CD4-positive, CD25-positive, alpha-beta regulatory T cell (primary cell): Measurements from ENCODE around the gene INTS2. TPM values are rescaled to one million over a fixed set of nuclear protein-coding genes. Genes with fewer than 3 reads are reported as not detected.
"Not testable (repeated sequence)": the region's sequence is repeated elsewhere in the genome, so short reads cannot be mapped to it uniquely, and the experiment has no call there.

Source experiments
- ATAC-seq, 2 donors: fragments of 150-1000 bp; cut with Tn5 transposase; one replicate each; pipeline ENCODE4 v1.10.0; 2021; ENCODE audit warnings: low read depth in 2 of 2, moderate number of reproducible peaks in 2 of 2, moderate library complexity in 1 of 2
- DNase-seq, 3 donors: peaks; one replicate each; pipeline versions ENCODE4 v3.0.0 to v3.0.0-alpha.2; 2012 to 2022; ENCODE audit warnings: mixed read lengths in 1 of 3
- H3K27ac ChIP-seq: one replicate; pipeline ENCODE4 v1.7.0; 2013; ENCODE audit warnings: mild to moderate bottlenecking, low read length; ENCODE audit not compliant: insufficient read depth, poor library complexity, severe bottlenecking
- H3K27me3 ChIP-seq: one replicate; pipeline ENCODE4 v1.7.0; 2013; ENCODE audit warnings: low read length; ENCODE audit not compliant: control insufficient read depth, insufficient read depth
- H3K36me3 ChIP-seq: one replicate; pipeline ENCODE4 v1.7.0; 2013; ENCODE audit warnings: mild to moderate bottlenecking, low read length, moderate library complexity; ENCODE audit not compliant: control insufficient read depth, insufficient read depth
- H3K4me1 ChIP-seq: 2 replicates; pipeline ENCODE4 v1.7.0; 2013; ENCODE audit warnings: mild to moderate bottlenecking, low read length; ENCODE audit not compliant: insufficient read depth, control insufficient read depth, poor library complexity, severe bottlenecking
- H3K4me3 ChIP-seq: one replicate; pipeline ENCODE4 v1.7.0; 2013; ENCODE audit warnings: low read depth, mild to moderate bottlenecking, low read length, moderate library complexity
- H3K9me3 ChIP-seq, 2 experiments: 1 replicate in 1 of 2; 2 replicates in 1 of 2; pipeline ENCODE4 v1.7.0; 2013; ENCODE audit warnings: low read length in 2 of 2, mild to moderate bottlenecking in 1 of 2, moderate library complexity in 1 of 2; ENCODE audit not compliant: control insufficient read depth in 2 of 2
- H3K27ac Mint-ChIP-seq, 3 donors: one replicate each; pipeline ENCODE4 v1.8.0; 2020 to 2022; ENCODE audit warnings: mild to moderate bottlenecking in 3 of 3, mixed read lengths in 3 of 3, moderate library complexity in 2 of 3
- H3K27me3 Mint-ChIP-seq: one replicate; pipeline ENCODE4 v1.8.0; 2022; ENCODE audit warnings: mild to moderate bottlenecking, mixed read lengths
- H3K36me3 Mint-ChIP-seq: one replicate; pipeline ENCODE4 v1.8.0; 2020; ENCODE audit warnings: mixed read lengths
- H3K4me1 Mint-ChIP-seq, 4 donors: one replicate each; pipeline ENCODE4 v1.8.0; 2020 to 2022; ENCODE audit warnings: mixed read lengths in 4 of 4, mild to moderate bottlenecking in 1 of 4
- H3K4me3 Mint-ChIP-seq, 4 donors: one replicate each; pipeline ENCODE4 v1.8.0; 2020 to 2022; ENCODE audit warnings: mild to moderate bottlenecking in 4 of 4, mixed read lengths in 4 of 4, moderate library complexity in 3 of 4
- H3K9me3 Mint-ChIP-seq, 7 donors: one replicate each; pipeline ENCODE4 v1.8.0; 2020 to 2022; ENCODE audit warnings: mixed read lengths in 7 of 7, mild to moderate bottlenecking in 3 of 7, moderate library complexity in 2 of 7
- polyA plus RNA-seq, 4 donors: library from polyadenylated mRNA; unstranded; fragments of 300-500 nt; fragmentation: Illumina TruSeq; gene quantifications; one replicate each; pipeline ENCODE4 v1.2.3, GENCODE V29; 2021
- total RNA-seq: library from RNA; stranded (reverse); gene quantifications from one replicate; pipeline ENCODE4 v1.2.3, GENCODE V29; 2022

The INTS2 gene
- total and polyA plus RNA-seq, 5 donors from 2014 or later, result 3.3 to 10.3 (median 4.3) TPM

GRCh38 chr17:61819265-61819664 lies 108.5 kb downstream of the INTS2 start:
- not testable (repeated sequence) for H3K27ac ChIP-seq, H3K27ac Mint-ChIP-seq, H3K4me1 ChIP-seq, H3K36me3 Mint-ChIP-seq, H3K4me3 Mint-ChIP-seq, H3K27me3 Mint-ChIP-seq, H3K27me3 ChIP-seq, H3K9me3 ChIP-seq, H3K4me3 ChIP-seq, DNase-seq, H3K36me3 ChIP-seq, ATAC-seq, H3K9me3 Mint-ChIP-seq
- peaks cover 2 to 16% (median 8%) of the 10 kb centered on the region in 4 donors for H3K4me1 Mint-ChIP-seq

- Mint-ChIP-seq H3K9me3 (peaks cover 0 to 4% (median 0%) of the 10 kb centered on the region in 7 donors), H3K27ac (no peak overlapping the region), H3K4me1 (peaks cover 2 to 15% (median 7%) of the 10 kb centered on the region in 4 donors), H3K36me3 (peaks cover 7% of the 10 kb centered on the region), H3K27me3 (no peaks in the 10 kb centered on the region), H3K4me3 (no peak overlapping the region)
- ATAC-seq, result no peak
- H3K27me3 ChIP-seq, result no peaks in the 10 kb centered on the region
- no peak for DNase-seq
- no peaks in the 10 kb centered on the region for H3K9me3 ChIP-seq
- no peaks in the 10 kb centered on the region for H3K36me3 ChIP-seq
- H3K4me1 ChIP-seq, result no peaks in the 10 kb centered on the region
- H3K27ac ChIP-seq, result no peak overlapping the region
- H3K4me3 ChIP-seq, result no peak overlapping the region
Measured at GRCh38 chr17:61818225-61818624, 109.6 kb downstream of the INTS2 start.

GRCh38 chr17:61817452-61817851 lies 110.3 kb downstream of the INTS2 start:
- Histone ChIP-seq H3K27ac (no peak overlapping the region), H3K27me3 (no peaks in the 10 kb centered on the region), H3K36me3 (no peaks in the 10 kb centered on the region), H3K4me1 (no peaks in the 10 kb centered on the region), H3K9me3 (no peaks in the 10 kb centered on the region), H3K4me3 (no peak overlapping the region)
- peaks cover 2 to 12% (median 5%) of the 10 kb centered on the region in 4 donors for H3K4me1 Mint-ChIP-seq
- H3K9me3 Mint-ChIP-seq, result peaks cover 0 to 4% (median 0%) of the 10 kb centered on the region in 7 donors
- ATAC-seq (no peak), DNase-seq (no peak)
- H3K4me3 Mint-ChIP-seq, result no peak overlapping the region
- peaks cover 7% of the 10 kb centered on the region for H3K36me3 Mint-ChIP-seq
- no peaks in the 10 kb centered on the region for H3K27me3 Mint-ChIP-seq
- H3K27ac Mint-ChIP-seq, result no peak overlapping the region

GRCh38 chr17:61816538-61816937 lies 111.2 kb downstream of the INTS2 start:
- Histone ChIP-seq H3K27me3 (no peaks in the 10 kb centered on the region), H3K9me3 (no peaks in the 10 kb centered on the region), H3K4me3 (no peak overlapping the region), H3K4me1 (no peaks in the 10 kb centered on the region), H3K27ac (no peak overlapping the region), H3K36me3 (no peaks in the 10 kb centered on the region)
- Mint-ChIP-seq H3K4me1 (peaks cover 0 to 12% (median 4%) of the 10 kb centered on the region in 4 donors), H3K27me3 (no peaks in the 10 kb centered on the region), H3K9me3 (peaks cover 0 to 4% (median 0%) of the 10 kb centered on the region in 7 donors), H3K36me3 (peaks cover 4% of the 10 kb centered on the region), H3K4me3 (no peak overlapping the region), H3K27ac (no peak overlapping the region)
- no peak for ATAC-seq
- DNase-seq, result no peak

GRCh38 chr17:61815863-61816503 lies 111.8 kb downstream of the INTS2 start:
- Histone ChIP-seq H3K27ac (no peak overlapping the region), H3K36me3 (no peaks in the 10 kb centered on the region), H3K4me3 (no peak overlapping the region), H3K9me3 (no peaks in the 10 kb centered on the region), H3K27me3 (no peaks in the 10 kb centered on the region), H3K4me1 (no peaks in the 10 kb centered on the region)
- Mint-ChIP-seq H3K27ac (no peak overlapping the region), H3K9me3 (peaks cover 0 to 4% (median 0%) of the 10 kb centered on the region in 7 donors), H3K4me1 (peaks cover 0 to 12% (median 4%) of the 10 kb centered on the region in 4 donors), H3K36me3 (peaks cover 3% of the 10 kb centered on the region), H3K4me3 (no peak overlapping the region), H3K27me3 (no peaks in the 10 kb centered on the region)
- DNase-seq (no peak), ATAC-seq (no peak)

Other genes starting within 250 kb of the INTS2 start
- 3.0 TPM for gene BRIP1, start 64.5 kb downstream of the INTS2 start, total RNA-seq
- 1 to 10 TPM in 3 of 4 donors, under 1 TPM in 1; 0.71 to 2.4 (median 1.2) TPM for gene BRIP1, start 64.5 kb downstream of the INTS2 start, polyA plus RNA-seq
- gene MED13, start 137.3 kb upstream of the INTS2 start, total RNA-seq, result 107 TPM
- 1 to 10 TPM; 3.9 to 6.2 (median 5.2) TPM for gene MED13, start 137.3 kb upstream of the INTS2 start, polyA plus RNA-seq